ENCODE measurements around the gene SEC16A.

Gene SEC16A

GRCh38 chr9:136457326-136457725 is 25.5 kb downstream of the SEC16A start:
- TF ChIP-seq REST (IDR thresholded peaks at IDR 0.05; ENCODE audit: insufficient read depth in 1 of 2, low read depth in 2 of 2, low read length in 2 of 2): no peak
- TF ChIP-seq POLR2AphosphoS5 (IDR thresholded peaks at IDR 0.05; ENCODE audit: low read depth, low read length): no peak
- no peak for TF ChIP-seq FOXP2 (optimal IDR thresholded peaks at IDR 0.05; ENCODE audit: borderline replicate concordance, extremely low read depth, extremely low read length, insufficient read depth)
- no peak for TF ChIP-seq TAF1 (IDR thresholded peaks at IDR 0.05; ENCODE audit: borderline replicate concordance, insufficient read depth, low read length)
- no peak for TF ChIP-seq SIN3A (IDR thresholded peaks at IDR 0.05; ENCODE audit: borderline replicate concordance, insufficient read depth, low read length)

DNA sequence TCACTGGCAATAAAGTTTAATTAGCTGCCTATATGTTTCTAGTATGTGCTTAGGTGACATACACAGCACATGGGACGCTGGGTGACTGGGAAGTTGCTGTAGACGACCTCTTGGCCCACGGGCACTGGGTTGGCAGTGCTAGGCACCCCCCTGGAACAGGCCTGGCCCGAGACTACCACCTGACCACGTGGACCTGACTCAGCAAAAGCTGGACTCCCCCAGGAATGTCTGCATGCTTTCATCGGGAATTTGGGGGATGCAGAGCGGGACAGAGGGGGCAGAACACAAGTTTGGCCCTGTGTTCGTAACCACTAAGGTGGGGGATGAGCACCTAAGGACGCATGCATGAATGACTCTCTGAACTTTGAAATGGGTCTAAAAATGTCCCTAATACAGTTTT is 26.6 kb downstream of the SEC16A start:
- no peak for TF ChIP-seq POLR2AphosphoS5 (IDR thresholded peaks at IDR 0.05; ENCODE audit: low read depth, low read length)
- TF ChIP-seq REST (IDR thresholded peaks at IDR 0.05; ENCODE audit: insufficient read depth in 1 of 2, low read depth in 2 of 2, low read length in 2 of 2): no peak
- no peak for TF ChIP-seq FOXP2 (optimal IDR thresholded peaks at IDR 0.05; ENCODE audit: borderline replicate concordance, extremely low read depth, extremely low read length, insufficient read depth)
- no peak for TF ChIP-seq TAF1 (IDR thresholded peaks at IDR 0.05; ENCODE audit: borderline replicate concordance, insufficient read depth, low read length)
- no peak for TF ChIP-seq SIN3A (IDR thresholded peaks at IDR 0.05; ENCODE audit: borderline replicate concordance, insufficient read depth, low read length)

- no peak for TF ChIP-seq FOXP2 (optimal IDR thresholded peaks at IDR 0.05; ENCODE audit: borderline replicate concordance, extremely low read depth, extremely low read length, insufficient read depth)
- no peak for TF ChIP-seq REST (IDR thresholded peaks at IDR 0.05; ENCODE audit: insufficient read depth in 1 of 2, low read depth in 2 of 2, low read length in 2 of 2)
- TF ChIP-seq SIN3A (IDR thresholded peaks at IDR 0.05; ENCODE audit: borderline replicate concordance, insufficient read depth, low read length): no peak
- TF ChIP-seq TAF1 (IDR thresholded peaks at IDR 0.05; ENCODE audit: borderline replicate concordance, insufficient read depth, low read length): no peak
- no peak for TF ChIP-seq POLR2AphosphoS5 (IDR thresholded peaks at IDR 0.05; ENCODE audit: low read depth, low read length)
Measured at GRCh38 chr9:136455043-136456002, 27.5 kb downstream of the SEC16A start.

DNA sequence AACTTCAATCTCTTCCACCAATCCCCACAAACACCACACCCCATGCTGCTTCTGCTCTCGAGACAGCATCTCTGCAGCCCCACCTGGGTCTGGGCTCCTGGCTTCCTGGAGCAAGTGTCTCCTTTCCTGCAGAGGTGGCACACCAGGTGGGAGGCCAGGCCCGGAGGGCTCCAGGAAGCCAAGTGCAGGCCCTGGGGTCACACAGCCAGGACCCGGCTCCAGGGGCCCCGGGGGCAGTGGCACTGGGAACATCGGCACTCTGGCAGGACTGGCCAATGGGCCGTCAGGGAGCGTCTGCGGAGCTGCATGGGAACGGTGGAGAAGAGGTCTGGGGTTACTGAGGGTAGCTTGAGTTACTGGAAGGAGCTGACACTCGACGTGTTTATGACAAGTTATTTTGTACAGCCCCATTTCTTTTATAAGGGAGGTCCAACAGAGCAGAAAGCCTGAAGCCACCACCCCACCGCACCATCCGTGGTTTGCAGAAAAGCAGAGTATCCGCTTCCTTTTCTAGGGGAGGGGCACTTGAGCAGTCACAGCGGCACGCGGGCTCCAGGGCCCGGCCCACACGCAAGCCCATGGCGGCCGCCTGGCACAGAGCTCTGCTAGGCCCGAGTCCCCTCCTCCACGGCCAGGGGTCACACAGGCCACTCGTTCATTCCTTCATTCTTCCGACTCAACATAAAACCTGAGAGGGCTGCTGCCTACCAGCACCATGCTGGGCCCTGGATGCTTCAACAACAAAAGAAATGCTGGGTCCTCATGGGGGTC is 28.6 kb downstream of the SEC16A start:
- TF ChIP-seq REST (IDR thresholded peaks at IDR 0.05; ENCODE audit: insufficient read depth in 1 of 2, low read depth in 2 of 2, low read length in 2 of 2): no peak
- TF ChIP-seq POLR2AphosphoS5 (IDR thresholded peaks at IDR 0.05; ENCODE audit: low read depth, low read length): no peak
- TF ChIP-seq FOXP2 (optimal IDR thresholded peaks at IDR 0.05; ENCODE audit: borderline replicate concordance, extremely low read depth, extremely low read length, insufficient read depth): no peak
- no peak for TF ChIP-seq SIN3A (IDR thresholded peaks at IDR 0.05; ENCODE audit: borderline replicate concordance, insufficient read depth, low read length)
- TF ChIP-seq TAF1 (IDR thresholded peaks at IDR 0.05; ENCODE audit: borderline replicate concordance, insufficient read depth, low read length): no peak

Data from PFSK-1 (cell line).